ENCODE results near the gene NEU4. TPM values are rescaled to one million over a fixed set of nuclear protein-coding genes. Genes with fewer than 3 reads are reported as not detected.

The NEU4 gene
- polyA plus RNA-seq, 6 donors from 2014 or later, result 0.55 to 1.7 TPM; not detected in 4

DNA sequence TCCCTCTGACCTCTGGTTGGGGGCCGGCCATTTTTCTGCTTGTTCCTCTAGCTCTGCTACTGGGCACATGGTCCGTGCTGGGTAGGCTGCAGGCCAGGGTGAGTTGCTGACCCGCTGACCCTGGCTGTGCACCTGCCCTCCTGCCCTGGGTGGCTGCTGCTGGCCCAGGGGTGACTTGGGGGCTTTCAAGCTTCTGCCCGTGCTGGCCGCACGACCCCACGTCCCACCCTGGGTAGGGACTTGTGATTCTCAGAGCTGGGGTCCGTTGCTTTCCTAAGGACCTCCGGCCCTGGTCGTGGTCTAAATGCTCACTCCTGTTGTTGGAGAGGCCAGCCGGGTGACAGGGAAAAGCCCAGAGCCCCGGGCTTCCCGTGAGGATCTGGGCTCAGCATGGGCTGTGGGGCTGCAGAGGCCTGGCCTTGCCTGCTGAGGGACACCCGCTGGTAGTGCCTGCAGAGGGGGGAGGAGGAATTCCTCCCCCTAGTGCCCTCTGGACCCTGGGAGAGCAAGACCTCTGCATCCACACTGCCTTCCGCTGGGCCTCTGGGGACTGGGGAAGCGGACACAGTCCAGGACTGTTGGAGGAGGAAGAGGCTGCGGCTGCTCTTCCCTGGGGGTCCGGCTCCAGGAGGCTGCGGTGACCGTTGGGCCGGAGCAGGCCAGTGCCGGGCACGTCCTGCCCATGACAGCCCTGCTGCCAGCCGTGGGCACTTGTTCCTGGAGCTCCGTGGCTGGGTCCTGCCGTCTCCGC is 38.6 kb upstream of the NEU4 start:
- Mint-ChIP-seq H3K9me3 (no peaks in the 10 kb centered on the region), H3K4me1 (peaks cover 6 to 19% (median 10%) of the 10 kb centered on the region in 3 donors), H3K4me3 (no peak overlapping the region), H3K36me3 (no peaks in the 10 kb centered on the region), H3K27me3 (peaks cover 0 to 6% (median under 1%) of the 10 kb centered on the region in 3 donors), H3K27ac (no peak overlapping the region)
- ATAC-seq (ENCODE audit: low read depth in 2 of 2), result no peak
- DNase-seq, result no peak

DNA sequence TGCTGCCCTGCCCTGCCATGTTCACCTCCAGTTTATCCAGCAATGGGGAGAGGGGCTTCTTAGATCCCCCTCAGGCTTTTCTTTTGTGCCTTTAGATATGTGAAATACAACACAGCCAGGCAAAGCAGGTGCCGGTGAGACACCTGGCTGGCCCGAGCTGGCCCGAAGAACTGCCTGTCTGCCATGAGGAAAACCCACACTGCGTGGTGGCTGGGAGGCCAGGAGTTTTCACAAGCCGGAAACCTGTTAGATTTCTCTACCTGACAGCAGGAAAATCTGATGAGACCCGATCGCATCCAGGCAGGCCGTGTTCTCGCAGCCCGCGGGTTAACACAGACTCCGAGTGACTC is 38.1 kb upstream of the NEU4 start:
- peak overlapping the region in 3 of 6 donors; percentile 15 to 68 (median 28) for H3K27ac Mint-ChIP-seq
- H3K4me1 Mint-ChIP-seq, result peaks cover 6 to 19% (median 10%) of the 10 kb centered on the region in 3 donors
- H3K36me3 Mint-ChIP-seq, result no peaks in the 10 kb centered on the region
- H3K9me3 Mint-ChIP-seq, result no peaks in the 10 kb centered on the region
- ATAC-seq (ENCODE audit: low read depth in 2 of 2) (no peak), DNase-seq (no peak)
- peaks cover 0 to 12% (median 6%) of the 10 kb centered on the region in 3 donors for H3K27me3 Mint-ChIP-seq
- peak overlapping the region in 2 of 8 donors; percentile 11 to 76 for H3K4me3 Mint-ChIP-seq

DNA sequence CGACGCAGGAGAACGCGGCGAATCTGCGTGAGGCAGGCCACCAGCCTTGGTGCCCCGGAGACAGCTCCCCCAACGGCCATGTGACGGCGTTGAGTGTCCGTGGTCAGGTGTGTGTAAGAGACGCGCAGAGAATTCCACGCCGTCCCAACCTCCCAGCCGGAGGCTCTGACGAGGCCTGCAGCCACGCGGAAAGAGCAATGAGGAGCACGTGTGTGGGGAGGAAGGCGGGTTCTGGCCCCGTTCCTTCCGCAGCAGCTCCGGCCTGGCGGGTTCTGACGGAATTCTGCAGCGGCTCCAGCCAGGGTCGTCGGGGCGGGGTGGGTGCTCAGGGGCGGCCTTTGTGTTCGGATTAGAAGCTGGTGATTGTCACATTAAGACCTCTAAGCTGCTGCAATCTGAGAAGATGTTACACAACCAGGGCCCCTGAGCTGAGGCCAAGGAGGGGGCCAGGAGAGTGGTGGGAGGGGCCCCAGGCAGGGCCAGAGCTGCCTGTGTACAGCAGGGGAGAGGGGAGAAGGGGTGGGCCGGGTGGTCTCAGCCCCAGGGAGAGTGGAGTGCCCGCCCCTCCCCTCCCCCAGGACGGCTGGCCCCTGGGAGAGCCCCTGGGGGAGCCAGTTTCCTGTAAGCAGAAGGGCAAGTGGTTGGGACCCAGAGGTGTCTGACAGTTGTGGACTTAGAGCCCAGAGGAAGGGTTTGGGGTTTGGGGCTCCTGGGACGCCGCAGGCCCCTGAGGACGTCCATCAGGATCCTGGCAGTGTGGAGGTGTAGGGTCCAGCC is 37.5 kb upstream of the NEU4 start:
- Mint-ChIP-seq H3K9me3 (no peaks in the 10 kb centered on the region), H3K4me1 (peaks cover 6 to 19% (median 10%) of the 10 kb centered on the region in 3 donors), H3K36me3 (no peaks in the 10 kb centered on the region), H3K4me3 (peak overlapping the region in 5 of 8 donors; percentile 61 to 90 (median 80)), H3K27me3 (peaks cover 0 to 12% (median 6%) of the 10 kb centered on the region in 3 donors), H3K27ac (peak overlapping the region; percentile 29 to 87 (median 54))
- DNase-seq, result no peak
- ATAC-seq (ENCODE audit: low read depth in 2 of 2), result peak in 1 of 2 donors; percentile 21

DNA sequence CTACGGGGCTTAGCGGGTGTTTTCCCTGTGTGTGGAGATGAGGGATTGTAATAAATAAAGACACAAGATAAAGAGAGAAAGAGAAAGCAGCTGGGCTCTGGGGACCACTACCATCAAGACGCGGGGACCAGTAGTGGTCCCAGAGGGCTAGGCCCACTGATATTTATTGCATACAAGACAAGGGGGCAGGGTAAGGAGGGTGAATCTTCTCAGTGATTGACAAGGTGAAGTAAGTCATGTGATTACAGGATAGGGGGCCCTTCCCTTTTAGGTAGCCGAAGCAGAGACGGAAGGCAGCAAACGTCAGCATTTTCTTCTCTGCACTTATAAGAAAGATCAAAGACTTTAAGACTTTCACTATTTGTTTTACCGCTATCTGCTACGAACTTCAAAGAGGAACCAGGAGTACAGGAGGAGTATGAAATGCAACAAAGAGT is 36.9 kb upstream of the NEU4 start:
- Mint-ChIP-seq H3K27me3 (peaks cover 0 to 12% (median 6%) of the 10 kb centered on the region in 3 donors), H3K27ac (peak overlapping the region; percentile 29 to 87 (median 60)), H3K36me3 (no peaks in the 10 kb centered on the region), H3K4me3 (peak overlapping the region in 5 of 8 donors; percentile 61 to 90 (median 80)), H3K4me1 (peaks cover 6 to 19% (median 10%) of the 10 kb centered on the region in 3 donors), H3K9me3 (no peaks in the 10 kb centered on the region)
- peak; percentile 38 for DNase-seq
- ATAC-seq (ENCODE audit: low read depth in 2 of 2), result peak in 1 of 2 donors; percentile 43

DNA sequence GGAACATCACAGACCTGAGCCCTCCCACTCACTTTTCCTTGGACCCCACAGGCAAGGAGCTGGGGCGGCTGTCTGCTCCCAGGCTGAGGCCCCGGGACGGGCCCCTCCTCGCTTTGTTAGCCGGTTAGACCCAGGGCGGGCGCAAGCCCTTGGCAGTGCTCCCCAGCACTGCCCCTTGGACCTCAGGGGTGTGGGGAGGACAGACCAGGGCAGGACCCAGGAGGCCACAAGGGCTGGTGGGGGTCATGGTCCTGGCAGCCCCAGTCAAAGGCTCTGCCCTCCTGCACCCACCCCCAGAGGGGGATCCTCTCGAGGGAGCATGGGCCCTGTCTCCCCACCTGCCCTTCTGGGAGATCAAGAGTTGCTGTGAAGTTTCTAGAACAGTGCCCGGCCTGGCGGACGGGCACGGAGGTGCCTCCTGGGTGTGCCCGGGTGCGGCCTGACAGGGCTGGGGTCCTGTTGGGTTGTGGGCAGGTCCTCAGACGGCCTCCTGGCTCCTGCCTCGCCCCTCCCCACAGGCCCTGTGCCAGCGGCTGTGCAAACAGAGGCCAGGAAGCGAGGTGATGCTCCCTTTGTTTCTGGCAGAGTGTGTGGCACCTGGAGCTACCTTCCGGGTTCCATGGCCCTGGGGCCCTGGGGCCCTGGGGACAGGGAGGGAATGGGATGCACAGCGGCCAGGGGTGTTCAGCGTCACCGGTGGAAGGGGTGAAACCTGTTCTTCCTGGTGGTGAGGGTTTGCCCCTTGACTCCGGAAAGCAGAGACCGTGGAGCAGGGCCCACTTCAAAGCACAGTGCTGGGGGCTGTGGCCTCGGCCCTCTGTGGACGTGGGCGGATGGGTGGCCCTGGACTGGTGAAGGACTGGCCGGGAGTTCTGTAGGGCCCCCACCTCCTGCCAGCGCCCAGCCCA is 35.2 kb upstream of the NEU4 start:
- ATAC-seq (ENCODE audit: low read depth in 2 of 2), result no peak
- Mint-ChIP-seq H3K36me3 (no peaks in the 10 kb centered on the region), H3K4me1 (peaks cover 6 to 19% (median 10%) of the 10 kb centered on the region in 3 donors), H3K4me3 (no peak overlapping the region), H3K27me3 (peaks cover 0 to 12% (median 6%) of the 10 kb centered on the region in 3 donors), H3K27ac (no peak overlapping the region), H3K9me3 (peaks cover 0 to 2% (median 0%) of the 10 kb centered on the region in 7 donors)
- DNase-seq, result no peak

DNA sequence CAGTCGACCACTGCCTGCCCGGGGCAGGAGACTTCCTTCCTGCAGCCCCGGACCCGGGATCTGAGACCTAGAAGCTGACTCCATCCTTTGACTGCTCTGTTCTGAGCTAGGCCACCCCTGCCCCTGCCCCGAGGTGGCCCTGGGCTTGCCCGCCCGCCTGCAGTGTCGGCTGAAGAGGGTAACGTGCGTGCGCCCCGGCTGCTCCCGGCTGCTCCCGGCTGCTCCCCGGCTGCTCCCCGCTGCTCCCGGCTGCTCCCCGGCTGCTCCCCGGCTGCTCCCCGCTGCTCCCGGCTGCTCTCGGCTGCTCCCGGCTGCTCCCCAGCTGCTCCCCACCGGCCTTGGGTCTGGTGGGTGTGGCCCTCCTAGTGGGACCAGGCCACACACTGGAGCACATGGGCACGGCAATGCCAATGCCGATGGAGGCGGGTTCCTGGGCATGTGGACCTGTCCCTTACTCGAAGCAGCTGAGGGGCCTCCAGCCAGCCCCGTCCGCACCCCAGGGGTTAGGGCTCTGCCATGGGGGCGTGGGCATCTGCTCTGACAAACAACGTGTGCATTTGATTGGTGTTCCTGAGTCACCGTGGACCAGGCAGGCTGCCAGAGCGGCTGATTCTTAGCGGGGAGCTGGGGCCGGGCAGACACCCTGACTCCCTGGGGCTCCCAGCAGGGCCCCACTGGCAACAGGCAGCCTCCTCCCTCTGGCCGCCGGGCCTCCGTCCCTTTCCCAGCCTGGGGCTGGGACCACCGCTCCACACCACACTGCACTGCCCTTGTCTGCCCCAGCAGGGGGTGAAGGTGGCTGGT is 34.4 kb upstream of the NEU4 start:
- no peak for DNase-seq
- Mint-ChIP-seq H3K27ac (no peak overlapping the region), H3K4me3 (no peak overlapping the region)

DNA sequence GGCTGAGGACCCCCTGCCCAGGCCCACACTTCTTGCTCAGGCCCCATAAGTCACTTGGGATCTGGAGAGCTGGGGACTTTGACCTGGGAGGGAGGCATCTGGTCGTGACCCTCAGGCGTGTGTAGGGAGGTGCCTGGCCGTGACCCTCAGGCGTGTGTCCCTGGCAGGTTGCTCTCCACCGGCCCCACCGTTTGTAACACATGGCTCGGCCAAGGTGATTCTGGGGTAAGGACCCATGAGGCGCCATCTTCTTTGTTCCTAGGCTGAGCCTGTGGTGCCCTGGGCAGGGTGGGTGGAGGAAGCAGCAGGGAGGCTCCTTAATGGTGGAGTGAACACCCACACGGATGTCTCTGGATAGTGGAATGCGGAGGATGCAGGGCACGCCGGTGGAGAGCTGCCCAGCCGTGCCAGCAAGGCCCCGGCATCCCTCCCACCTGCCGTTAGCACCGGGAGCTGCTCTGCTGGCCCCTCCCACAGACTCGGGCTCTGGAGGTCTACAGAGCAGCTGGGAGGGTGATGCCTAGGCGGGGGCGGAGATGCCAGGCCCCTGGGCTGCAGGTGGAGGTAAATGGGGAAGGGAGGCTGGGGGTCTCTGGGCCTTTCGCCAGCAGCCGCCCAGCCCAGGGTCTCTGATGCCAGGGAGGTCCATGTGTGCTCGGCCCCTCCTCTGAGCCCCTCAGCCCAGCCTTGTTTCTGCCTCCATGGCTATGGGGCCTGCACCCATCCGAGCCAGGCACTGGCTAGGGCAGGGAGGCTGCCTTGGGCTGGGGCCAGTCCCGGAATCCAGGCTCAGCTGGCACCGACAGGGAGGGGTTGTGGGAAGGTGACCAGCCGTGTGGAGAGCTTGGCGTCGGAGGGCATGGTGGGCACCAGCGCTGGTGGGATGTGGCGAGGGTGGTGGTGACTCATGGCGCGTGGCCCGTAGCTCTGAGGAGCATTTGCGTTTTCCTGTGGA is 33.5 kb upstream of the NEU4 start:
- H3K36me3 Mint-ChIP-seq, result no peaks in the 10 kb centered on the region
- no peak overlapping the region for H3K4me3 Mint-ChIP-seq
- peaks cover 0 to 4% (median 0%) of the 10 kb centered on the region in 7 donors for H3K9me3 Mint-ChIP-seq
- no peak for ATAC-seq (ENCODE audit: low read depth in 2 of 2)
- DNase-seq, result no peak
- H3K27ac Mint-ChIP-seq, result no peak overlapping the region
- H3K4me1 Mint-ChIP-seq, result peaks cover 6 to 17% (median 10%) of the 10 kb centered on the region in 3 donors
- H3K27me3 Mint-ChIP-seq, result peaks cover 0 to 12% (median 6%) of the 10 kb centered on the region in 3 donors

More for the DNA sequence above, 34.4 kb upstream of the NEU4 start:
- H3K9me3 Mint-ChIP-seq, result peaks cover 0 to 4% (median 0%) of the 10 kb centered on the region in 7 donors
- H3K4me1 Mint-ChIP-seq, result peaks cover 6 to 19% (median 10%) of the 10 kb centered on the region in 3 donors
- H3K36me3 Mint-ChIP-seq, result no peaks in the 10 kb centered on the region
- ATAC-seq (ENCODE audit: low read depth in 2 of 2), result no peak
- H3K27me3 Mint-ChIP-seq, result peaks cover 0 to 12% (median 6%) of the 10 kb centered on the region in 3 donors

DNA sequence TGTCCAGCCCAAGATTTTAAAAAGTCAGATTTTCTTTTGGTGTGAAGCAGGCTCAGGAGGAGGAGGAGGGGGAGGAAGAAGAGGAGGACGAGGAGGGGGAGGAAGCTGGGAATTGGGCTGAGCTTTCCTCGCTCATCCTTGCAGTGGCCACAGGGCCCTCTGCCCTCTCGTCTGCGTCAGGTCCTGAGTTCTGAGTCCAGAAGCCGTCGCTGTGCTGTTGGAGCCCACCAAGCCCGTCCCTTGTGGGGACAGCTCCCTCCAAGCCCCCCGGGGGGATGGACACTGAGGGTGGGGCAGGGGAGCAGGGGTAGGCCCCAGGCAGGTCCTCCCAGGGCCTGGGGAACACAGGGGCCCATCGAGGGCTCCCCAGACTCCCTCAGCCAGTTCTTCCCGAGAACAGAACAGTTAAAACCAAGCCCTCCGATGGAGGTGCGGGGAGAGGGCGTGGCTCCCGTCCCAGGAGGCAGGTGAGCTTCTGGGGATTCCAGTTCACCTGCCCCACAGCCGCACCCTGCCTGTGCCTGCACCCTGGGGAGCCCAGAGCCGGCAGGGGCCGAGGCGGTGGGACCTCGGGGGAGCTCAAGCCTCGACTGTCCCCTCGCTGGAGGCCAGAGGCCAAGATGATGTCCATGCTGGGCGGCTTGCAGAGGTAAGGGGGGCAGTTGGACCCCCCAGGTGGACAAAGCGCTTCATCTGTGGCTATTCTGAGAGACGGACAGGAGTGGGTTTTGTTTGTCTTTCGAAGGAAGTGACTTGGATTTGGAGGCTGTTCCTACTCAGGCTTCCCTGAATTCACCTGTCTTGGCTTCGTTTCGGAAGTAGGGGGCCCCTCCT is 32.4 kb upstream of the NEU4 start, which contains the start of gene GAL3ST2:
Gene GAL3ST2, plus strand, starts transcription at position 487 of the 834 bp plus-strand sequence. Its CDS starts 134 bp downstream, at position 621.
- ATAC-seq (ENCODE audit: low read depth in 2 of 2) (no peak), DNase-seq (no peak)
- Mint-ChIP-seq H3K9me3 (peaks cover 0 to 12% (median 7%) of the 10 kb centered on the region in 7 donors), H3K36me3 (no peaks in the 10 kb centered on the region), H3K4me1 (peaks cover 6 to 12% (median 10%) of the 10 kb centered on the region in 3 donors), H3K27ac (no peak within 1 kb of the TSS), H3K27me3 (peaks cover 0 to 12% (median 6%) of the 10 kb centered on the region in 3 donors), H3K4me3 (no peak within 1 kb of the TSS)

DNA sequence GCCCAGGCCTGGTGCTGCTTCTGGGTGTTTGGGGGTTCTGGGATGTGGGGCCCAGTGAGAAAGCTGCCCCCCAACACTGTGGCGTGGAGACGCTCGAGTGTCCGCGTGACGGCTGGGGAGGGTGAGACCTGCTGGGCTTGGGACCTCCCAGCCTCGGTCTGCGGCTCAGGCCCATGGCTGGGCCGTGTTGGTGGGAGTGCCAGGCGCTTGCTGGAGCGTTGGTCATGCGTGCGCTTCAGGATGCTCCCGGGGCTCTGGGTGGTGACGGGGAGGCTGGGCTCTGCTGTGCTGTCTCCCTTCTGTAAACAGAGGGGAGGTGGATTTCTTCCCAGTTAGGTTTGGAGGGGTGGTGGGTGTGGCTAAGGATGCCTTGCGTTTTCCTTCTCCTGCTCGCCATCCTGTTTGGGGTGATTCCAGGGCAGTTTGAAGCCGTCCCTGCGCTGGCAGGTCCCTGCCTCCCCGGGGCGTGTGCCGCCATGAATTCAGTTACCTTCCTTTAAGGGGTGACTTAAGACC is 31.8 kb upstream of the NEU4 start:
- ATAC-seq (ENCODE audit: low read depth in 2 of 2), result no peak
- Mint-ChIP-seq H3K9me3 (peaks cover 0 to 12% (median 7%) of the 10 kb centered on the region in 7 donors), H3K4me1 (peaks cover 2 to 6% (median 3%) of the 10 kb centered on the region in 3 donors), H3K27ac (no peak overlapping the region), H3K27me3 (peaks cover 0 to 12% (median 6%) of the 10 kb centered on the region in 3 donors), H3K4me3 (no peak overlapping the region), H3K36me3 (no peaks in the 10 kb centered on the region)
- DNase-seq, result no peak
